ENCODE data around the gene SBF2.

DNA sequence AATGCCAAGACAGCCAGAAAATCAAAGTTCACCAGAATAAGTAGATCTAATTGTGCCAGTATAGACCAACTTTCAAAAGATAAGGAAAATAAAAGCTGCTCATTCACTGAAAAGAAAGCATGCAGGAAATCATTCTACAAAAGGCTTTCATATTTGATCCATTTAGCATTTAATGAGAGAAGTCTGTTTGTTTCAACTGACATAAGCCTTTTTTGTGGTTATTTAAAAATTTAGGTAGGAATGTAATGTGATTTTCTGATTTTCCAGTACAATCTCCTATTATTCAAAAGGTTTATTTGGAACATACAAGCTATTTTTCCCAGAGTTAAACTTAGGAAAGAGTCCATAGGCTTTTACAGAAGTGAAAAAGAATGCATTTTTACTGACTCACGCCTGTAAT, 92.7 kb downstream of the SBF2 start:
- TF ChIP-seq, protein P1, sequence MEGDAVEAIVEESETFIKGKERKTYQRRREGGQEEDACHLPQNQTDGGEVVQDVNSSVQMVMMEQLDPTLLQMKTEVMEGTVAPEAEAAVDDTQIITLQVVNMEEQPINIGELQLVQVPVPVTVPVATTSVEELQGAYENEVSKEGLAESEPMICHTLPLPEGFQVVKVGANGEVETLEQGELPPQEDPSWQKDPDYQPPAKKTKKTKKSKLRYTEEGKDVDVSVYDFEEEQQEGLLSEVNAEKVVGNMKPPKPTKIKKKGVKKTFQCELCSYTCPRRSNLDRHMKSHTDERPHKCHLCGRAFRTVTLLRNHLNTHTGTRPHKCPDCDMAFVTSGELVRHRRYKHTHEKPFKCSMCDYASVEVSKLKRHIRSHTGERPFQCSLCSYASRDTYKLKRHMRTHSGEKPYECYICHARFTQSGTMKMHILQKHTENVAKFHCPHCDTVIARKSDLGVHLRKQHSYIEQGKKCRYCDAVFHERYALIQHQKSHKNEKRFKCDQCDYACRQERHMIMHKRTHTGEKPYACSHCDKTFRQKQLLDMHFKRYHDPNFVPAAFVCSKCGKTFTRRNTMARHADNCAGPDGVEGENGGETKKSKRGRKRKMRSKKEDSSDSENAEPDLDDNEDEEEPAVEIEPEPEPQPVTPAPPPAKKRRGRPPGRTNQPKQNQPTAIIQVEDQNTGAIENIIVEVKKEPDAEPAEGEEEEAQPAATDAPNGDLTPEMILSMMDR (IDR thresholded peaks at IDR 0.05 in 8 of 11, conservative IDR thresholded peaks at IDR 0.05 in 3 of 11) = no peak
- no peak for TF ChIP-seq POLR2A (IDR thresholded peaks at IDR 0.05)

Data from spleen (tissue), 7 donors.